ENCODE measurements around the gene GFER. TPM values are rescaled to one million over a fixed set of nuclear protein-coding genes. Genes with fewer than 3 reads are reported as not detected.

Gene GFER
- total RNA-seq, 1 donor from 2014 or later, result 32.7 TPM

- H3K27me3 ChIP-seq (ENCODE audit: control insufficient read depth, insufficient read depth, low read length), result peaks cover 2% of the 10 kb centered on the region
- no peak for TF ChIP-seq CTCF (IDR thresholded peaks at IDR 0.05; ENCODE audit: insufficient read depth, low read length, poor library complexity, severe bottlenecking)
- no peak overlapping the region for H3K4me3 ChIP-seq (ENCODE audit: low read depth, low read length)
- no peak for DNase-seq (ENCODE audit: low read depth)
- no peaks in the 10 kb centered on the region for H3K36me3 ChIP-seq (ENCODE audit: control insufficient read depth, insufficient read depth, low read length)
Observed at GRCh38 chr16:1945559-1946391, 38.2 kb upstream of the GFER start.

GRCh38 chr16:1946495-1947368 is 37.3 kb upstream of the GFER start:
- H3K27me3 ChIP-seq (ENCODE audit: control insufficient read depth, insufficient read depth, low read length), result peaks cover 2% of the 10 kb centered on the region
- H3K4me3 ChIP-seq (ENCODE audit: low read depth, low read length), result no peak overlapping the region
- TF ChIP-seq CTCF (IDR thresholded peaks at IDR 0.05; ENCODE audit: insufficient read depth, low read length, poor library complexity, severe bottlenecking), result no peak
- no peaks in the 10 kb centered on the region for H3K36me3 ChIP-seq (ENCODE audit: control insufficient read depth, insufficient read depth, low read length)
- DNase-seq (ENCODE audit: low read depth), result no peak

- H3K27me3 ChIP-seq (ENCODE audit: control insufficient read depth, insufficient read depth, low read length), result peaks cover 2% of the 10 kb centered on the region
- no peaks in the 10 kb centered on the region for H3K36me3 ChIP-seq (ENCODE audit: control insufficient read depth, insufficient read depth, low read length)
- DNase-seq (ENCODE audit: low read depth), result no peak
- no peak for TF ChIP-seq CTCF (IDR thresholded peaks at IDR 0.05; ENCODE audit: insufficient read depth, low read length, poor library complexity, severe bottlenecking)
- no peak overlapping the region for H3K4me3 ChIP-seq (ENCODE audit: low read depth, low read length)
Observed at GRCh38 chr16:1947369-1947670, 36.7 kb upstream of the GFER start.

- H3K27me3 ChIP-seq (ENCODE audit: control insufficient read depth, insufficient read depth, low read length), result peaks cover 2% of the 10 kb centered on the region
- no peak for TF ChIP-seq CTCF (IDR thresholded peaks at IDR 0.05; ENCODE audit: insufficient read depth, low read length, poor library complexity, severe bottlenecking)
- no peaks in the 10 kb centered on the region for H3K36me3 ChIP-seq (ENCODE audit: control insufficient read depth, insufficient read depth, low read length)
- H3K4me3 ChIP-seq (ENCODE audit: low read depth, low read length), result no peak overlapping the region
- DNase-seq (ENCODE audit: low read depth), result no peak
Observed at GRCh38 chr16:1949507-1949906, 34.5 kb upstream of the GFER start.

GRCh38 chr16:1950047-1950446 is 33.9 kb upstream of the GFER start:
- DNase-seq (ENCODE audit: low read depth), result no peak
- Histone ChIP-seq H3K36me3 (ENCODE audit: control insufficient read depth, insufficient read depth, low read length) (no peaks in the 10 kb centered on the region), H3K27me3 (ENCODE audit: control insufficient read depth, insufficient read depth, low read length) (peaks cover 2% of the 10 kb centered on the region), H3K4me3 (ENCODE audit: low read depth, low read length) (no peak overlapping the region)
- TF ChIP-seq CTCF (IDR thresholded peaks at IDR 0.05; ENCODE audit: insufficient read depth, low read length, poor library complexity, severe bottlenecking), result no peak

Data from kidney epithelial cell (primary cell).